HCT116 (cell line): ENCODE measurements around the gene GMEB2. TPM values are rescaled to one million over a fixed set of nuclear protein-coding genes. Genes with fewer than 3 reads are reported as not detected.

Experiments used
- ATAC-seq: fragments of 200-7000 bp; cut with Tn5 transposase; 2 replicates; pipeline ENCODE4 v1.9.1; 2020; ENCODE audit warnings: mild to moderate bottlenecking, moderate library complexity
- BruUV-seq: library from RNA; stranded (reverse); fragments of 400-500 nt; replicated peaks from 2 replicates; lab custom pipeline; 2021; lab: Mats Ljungman, UMichigan
- CTCF ChIA-PET: fragments of 300-600 bp; sonication (Branson Sonifier 250); formaldehyde crosslinking; loops from one replicate; lab custom pipeline; 2021; ENCODE audit warnings: antibody characterized with exemption; lab: Charles Lee
- POLR2A ChIA-PET: fragments of 300-600, 350-600 bp; sonication (Branson Sonifier 250); formaldehyde crosslinking; loops from one replicate; lab custom pipeline; 2021; ENCODE audit warnings: antibody characterized with exemption; lab: Charles Lee
- RAD21 ChIA-PET, 2 experiments: fragments of 300-600 bp; sonication (Branson Sonifier 250); formaldehyde crosslinking; loops; one replicate each; lab custom pipeline; 2023; ENCODE audit warnings: low total read pairs in 2 of 2; ENCODE audit not compliant: uncharacterized antibody in 2 of 2, unreplicated experiment in 2 of 2, low non-redundant PET in 1 of 2; lab: Charles Lee
- DNase-seq: peaks from one replicate; pipeline ENCODE4 v3.0.0-alpha.2; 2010; ENCODE audit warnings: low read depth, low spot score
- H2AFZ ChIP-seq: fragments of 200-600 bp; shearing (Covaris generic), sonication (generic); 2 replicates; pipeline ENCODE4 v1.6.1; 2017; ENCODE audit warnings: low read depth, mixed run types, mixed read lengths, antibody characterized with exemption, low read length; ENCODE audit not compliant: poor library complexity, severe bottlenecking
- H3K27ac ChIP-seq: 2 replicates; pipeline ENCODE4 v1.5.1; 2012; ENCODE audit warnings: low read depth, low read length
- H3K27me3 ChIP-seq: fragments of 200-600 bp; sonication (generic); 2 replicates; pipeline ENCODE4 v1.6.1; 2016; ENCODE audit warnings: mixed run types, low read length, mixed read lengths; ENCODE audit not compliant: insufficient read depth
- H3K36me3 ChIP-seq, 2 experiments: fragments of 200-500 bp in 1 of 2; fragments of 200-600 bp in 1 of 2; sonication (Bioruptor generic) in 1 of 2; sonication (generic) in 1 of 2; 2 replicates each; pipeline versions ENCODE4 v1.5.1 to v1.6.1; 2014 to 2016; ENCODE audit warnings: low read length in 2 of 2, inconsistent platforms in 1 of 2, mixed read lengths in 1 of 2, mixed run types in 1 of 2; ENCODE audit not compliant: insufficient read depth in 2 of 2, control insufficient read depth in 1 of 2
- H3K4me1 ChIP-seq, 2 experiments: fragments of 200-600 bp in 1 of 2; sonication (generic) in 1 of 2; 2 replicates each; pipeline versions ENCODE4 v1.5.1 to v1.6.1; 2012 to 2017; ENCODE audit warnings: low read length in 2 of 2, inconsistent platforms in 1 of 2, mild to moderate bottlenecking in 1 of 2, mixed read lengths in 1 of 2, mixed run types in 1 of 2, moderate library complexity in 1 of 2; ENCODE audit not compliant: insufficient read depth in 2 of 2, control insufficient read depth in 1 of 2
- H3K4me2 ChIP-seq: fragments of 200-600 bp; sonication (generic); 2 replicates; pipeline ENCODE4 v1.6.1; 2017; ENCODE audit warnings: mixed run types, low read length, mixed read lengths
- H3K4me3 ChIP-seq, 2 experiments: fragments of 200-600 bp in 1 of 2; sonication (generic) in 1 of 2; replicated peaks in 1 of 2; 2 replicates each; pipeline ENCODE4 v1.5.1; 2011 to 2016; ENCODE audit warnings: low read length in 2 of 2, control low read depth in 1 of 2, low read depth in 1 of 2, mild to moderate bottlenecking in 1 of 2, mixed read lengths in 1 of 2, mixed run types in 1 of 2
- H3K79me2 ChIP-seq: fragments of 200-600 bp; sonication (generic); 2 replicates; pipeline ENCODE4 v1.6.1; 2017; ENCODE audit warnings: mild to moderate bottlenecking, mixed run types, low read length, moderate library complexity, mixed read lengths; ENCODE audit not compliant: insufficient read depth
- H3K9ac ChIP-seq: fragments of 200-600 bp; sonication (generic); 2 replicates; pipeline ENCODE4 v1.6.1; 2016; ENCODE audit warnings: low read length, mixed read lengths
- H3K9me2 ChIP-seq: fragments of 200-600 bp; sonication (generic), shearing (Covaris generic); 2 replicates; pipeline ENCODE4 v1.6.1; 2017; ENCODE audit warnings: mixed run types, mild to moderate bottlenecking, moderate library complexity; ENCODE audit not compliant: insufficient read depth
- H3K9me3 ChIP-seq, 2 experiments: fragments of 200-500 bp in 1 of 2; fragments of 200-600 bp in 1 of 2; sonication (Bioruptor generic) in 1 of 2; sonication (generic) in 1 of 2; 2 replicates each; pipeline ENCODE4 v1.6.1; 2014 to 2017; ENCODE audit warnings: low read length in 2 of 2, mixed read lengths in 2 of 2, inconsistent platforms in 1 of 2, low read depth in 1 of 2, mild to moderate bottlenecking in 1 of 2, mixed run types in 1 of 2, moderate library complexity in 1 of 2; ENCODE audit not compliant: control insufficient read depth in 1 of 2, insufficient read depth in 1 of 2
- H4K20me1 ChIP-seq: fragments of 200-600 bp; sonication (generic), shearing (Covaris generic); 2 replicates; pipeline ENCODE4 v1.6.1; 2017; ENCODE audit warnings: mixed run types, mild to moderate bottlenecking, moderate library complexity; ENCODE audit not compliant: insufficient read depth
- CBX3 ChIP-seq: IDR thresholded peaks from 2 replicates; pipeline ENCODE4 v1.6.1; 2012; ENCODE audit warnings: low read depth
- EZH2phosphoT487 ChIP-seq: fragments of 200-600 bp; IDR thresholded peaks from 2 replicates; pipeline ENCODE4 v1.6.1; 2018; ENCODE audit warnings: antibody characterized with exemption, borderline replicate concordance
- JUND ChIP-seq: IDR thresholded peaks from 2 replicates; pipeline ENCODE4 v1.6.1; 2012
- TCF7L2 ChIP-seq: IDR thresholded peaks from 2 replicates; pipeline ENCODE4 v1.7.0; 2011; ENCODE audit warnings: borderline replicate concordance, inconsistent platforms; ENCODE audit not compliant: insufficient read depth, insufficient read length; ENCODE audit errors: extremely low read depth
- YY1 ChIP-seq: IDR thresholded peaks from 2 replicates; pipeline ENCODE4 v1.6.1; 2011; ENCODE audit warnings: low read length, low read depth, moderate library complexity, mild to moderate bottlenecking; ENCODE audit not compliant: insufficient replicate concordance; ENCODE audit errors: extremely low read depth
- intact Hi-C: fragments of 100-400 bp; cut with micrococcal nuclease; formaldehyde crosslinking; loops from 2 replicates; pipeline ENCODE4 v1.10.0; 2022
- total RNA-seq: library from RNA; stranded (reverse); gene quantifications from one replicate; pipeline ENCODE4 v1.2.1, GENCODE V29; 2021; ENCODE audit not compliant: unreplicated experiment
- TF ChIP-seq, protein P1 (sequence below): IDR thresholded peaks from 2 replicates; pipeline ENCODE4 v1.6.1; 2012
- TF ChIP-seq, protein P2 (sequence below), 3 experiments: fragments of 200-600 bp in 1 of 3; sonication (generic) in 1 of 3; IDR thresholded peaks in 2 of 3; conservative IDR thresholded peaks in 1 of 3; 2 replicates each; pipeline ENCODE4 v1.5.1; 2012 to 2017; ENCODE audit warnings: low read depth in 2 of 3, low read length in 2 of 3, antibody characterized with exemption in 1 of 3, borderline replicate concordance in 1 of 3, control low read depth in 1 of 3, mild to moderate bottlenecking in 1 of 3, mixed read lengths in 1 of 3, mixed run types in 1 of 3, moderate library complexity in 1 of 3; ENCODE audit not compliant: insufficient read depth in 1 of 3

The GMEB2 gene
- total RNA-seq, 1 experiment from 2014 or later = 13.9 TPM

DNA sequence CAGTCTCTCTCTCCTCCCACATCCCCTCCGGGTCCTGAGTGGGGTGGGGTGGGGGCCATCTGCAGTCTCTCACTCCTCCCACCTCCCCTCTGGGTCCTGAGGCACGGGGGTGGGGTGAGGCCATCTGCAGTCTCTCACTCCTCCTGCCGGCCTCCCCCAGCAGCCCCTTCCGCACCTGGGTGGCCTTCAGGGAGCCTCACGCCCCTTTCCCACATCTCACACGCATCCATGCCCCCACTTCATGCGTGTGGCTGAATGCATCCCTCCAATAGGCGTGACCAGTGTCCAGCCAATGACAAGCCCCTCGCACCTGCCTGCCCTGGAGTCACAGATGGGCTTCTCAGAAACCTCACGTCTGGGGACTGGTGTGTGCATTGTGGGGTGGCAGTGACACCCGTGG, 78.4 kb downstream of the GMEB2 start:
- Histone ChIP-seq H3K4me3 (no peak overlapping the region), H3K9ac (no peak overlapping the region), H3K9me2 (no peaks in the 10 kb centered on the region), H3K36me3 (no peaks in the 10 kb centered on the region), H3K27ac (no peak overlapping the region), H3K4me1 (peaks cover 33 to 47% of the 10 kb centered on the region in 2 experiments), H3K27me3 (no peaks in the 10 kb centered on the region), H2AFZ (no peak overlapping the region), H3K79me2 (no peaks in the 10 kb centered on the region), H3K4me2 (no peak overlapping the region), H4K20me1 (no peaks in the 10 kb centered on the region), H3K9me3 (no peaks in the 10 kb centered on the region)
- TF ChIP-seq YY1 (no peak), CBX3 (no peak), JUND (no peak), EZH2phosphoT487 (no peak), TCF7L2 (no peak)
- TF ChIP-seq, protein P1, sequence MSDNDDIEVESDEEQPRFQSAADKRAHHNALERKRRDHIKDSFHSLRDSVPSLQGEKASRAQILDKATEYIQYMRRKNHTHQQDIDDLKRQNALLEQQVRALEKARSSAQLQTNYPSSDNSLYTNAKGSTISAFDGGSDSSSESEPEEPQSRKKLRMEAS = no peak
- TF ChIP-seq, protein P2, sequence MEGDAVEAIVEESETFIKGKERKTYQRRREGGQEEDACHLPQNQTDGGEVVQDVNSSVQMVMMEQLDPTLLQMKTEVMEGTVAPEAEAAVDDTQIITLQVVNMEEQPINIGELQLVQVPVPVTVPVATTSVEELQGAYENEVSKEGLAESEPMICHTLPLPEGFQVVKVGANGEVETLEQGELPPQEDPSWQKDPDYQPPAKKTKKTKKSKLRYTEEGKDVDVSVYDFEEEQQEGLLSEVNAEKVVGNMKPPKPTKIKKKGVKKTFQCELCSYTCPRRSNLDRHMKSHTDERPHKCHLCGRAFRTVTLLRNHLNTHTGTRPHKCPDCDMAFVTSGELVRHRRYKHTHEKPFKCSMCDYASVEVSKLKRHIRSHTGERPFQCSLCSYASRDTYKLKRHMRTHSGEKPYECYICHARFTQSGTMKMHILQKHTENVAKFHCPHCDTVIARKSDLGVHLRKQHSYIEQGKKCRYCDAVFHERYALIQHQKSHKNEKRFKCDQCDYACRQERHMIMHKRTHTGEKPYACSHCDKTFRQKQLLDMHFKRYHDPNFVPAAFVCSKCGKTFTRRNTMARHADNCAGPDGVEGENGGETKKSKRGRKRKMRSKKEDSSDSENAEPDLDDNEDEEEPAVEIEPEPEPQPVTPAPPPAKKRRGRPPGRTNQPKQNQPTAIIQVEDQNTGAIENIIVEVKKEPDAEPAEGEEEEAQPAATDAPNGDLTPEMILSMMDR (IDR thresholded peaks at IDR 0.05 in 2 of 3, conservative IDR thresholded peaks at IDR 0.05 in 1 of 3; ENCODE audit: borderline replicate concordance in 1 of 3, insufficient read depth in 1 of 3, low read depth in 2 of 3, low read length in 2 of 3) = no peak
- DNase-seq = no peak
- CTCF ChIA-PET = no interaction called here
- RAD21 ChIA-PET = no interaction called here
- no TSS peak for BruUV-seq
- intact Hi-C loops = no loop called here
- no peak for ATAC-seq
- POLR2A ChIA-PET = no interaction called here
